Activated CD4-positive, alpha-beta T cell treated with anti-CD3 and anti-CD28 coated beads, Interleukin-2, amount 50 U/mL, for 24 hours (primary cell): ENCODE measurements around the gene ADNP.
"Not testable (repeated sequence)": the region's sequence is repeated elsewhere in the genome, so short reads cannot be mapped to it uniquely, and the experiment has no call there.

Source experiments
- DNase-seq, 2 donors: peaks; one replicate each; pipeline ENCODE4 v3.0.0-alpha.2; 2020; ENCODE audit warnings: low read depth in 1 of 2, low spot score in 1 of 2

The ADNP gene

DNA sequence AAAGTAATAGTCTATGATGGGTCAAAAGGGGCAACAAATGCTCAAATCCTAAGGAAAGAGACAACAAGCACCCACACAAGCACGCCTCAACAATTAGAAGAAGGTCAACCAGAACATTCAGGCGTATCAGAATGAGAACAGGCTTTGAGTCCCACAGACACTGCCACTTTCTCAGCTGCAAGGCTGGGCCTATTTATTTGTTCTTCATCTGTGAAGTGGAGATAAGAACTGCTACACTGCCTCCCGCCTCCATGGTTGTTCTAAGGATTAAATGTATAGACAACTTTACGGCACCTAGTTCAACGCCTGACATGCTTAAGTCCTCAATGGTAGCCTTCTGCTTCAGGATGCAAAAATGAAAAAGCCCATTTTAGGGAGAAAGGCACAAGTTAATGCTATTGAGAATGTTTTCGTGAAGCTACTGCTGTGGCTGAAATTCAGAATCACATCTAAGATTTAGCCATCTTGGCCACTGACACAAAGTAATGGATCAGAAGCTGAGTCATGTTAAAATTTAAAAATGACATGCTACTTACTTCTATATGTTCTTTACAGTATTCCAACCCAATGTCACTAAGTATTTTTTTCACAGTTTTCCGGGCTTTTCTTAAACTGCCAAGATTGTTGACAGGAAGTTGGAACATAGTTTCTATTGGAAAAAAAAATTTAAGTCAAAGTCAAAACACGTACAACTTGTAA lies 27.7 kb downstream of the ADNP start:
- no peak for DNase-seq

DNA sequence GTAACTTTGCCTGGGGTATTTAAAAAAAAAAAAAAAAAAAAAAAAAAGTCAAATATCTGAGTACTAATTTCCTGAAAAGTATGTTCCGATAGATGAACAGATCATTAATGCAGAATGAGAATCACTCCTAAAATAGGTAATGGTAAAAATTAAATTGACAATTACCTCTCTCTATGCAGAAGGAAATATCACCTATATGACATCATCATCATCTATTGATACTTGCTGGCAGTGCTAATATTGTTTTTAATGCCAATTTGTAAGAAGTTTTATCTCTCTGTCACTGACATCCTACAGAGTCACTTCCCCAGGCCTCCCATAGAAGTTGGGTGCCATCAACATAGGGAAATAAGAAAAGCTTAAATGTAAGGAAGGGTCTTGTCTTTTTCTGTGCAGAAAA lies 29.9 kb downstream of the ADNP start:
- no peak for DNase-seq

DNA sequence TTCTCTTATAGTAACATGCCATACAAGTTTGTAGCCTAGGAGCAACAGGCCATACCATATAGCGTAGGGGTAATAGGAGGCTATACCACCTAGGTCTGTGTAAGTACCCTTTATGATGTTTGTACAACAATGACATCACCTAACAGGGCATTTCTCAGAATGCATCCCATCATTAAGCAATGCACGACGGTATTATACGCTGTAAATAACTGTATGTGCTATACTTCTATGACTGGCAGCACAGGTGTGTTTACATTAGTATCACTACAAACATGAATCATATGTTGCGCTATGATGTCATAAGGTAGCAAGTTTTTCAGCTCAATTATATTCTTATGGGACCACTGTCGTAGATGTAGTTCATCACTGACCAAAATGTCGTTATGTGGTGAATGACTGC lies 31.0 kb downstream of the ADNP start:
- DNase-seq: no peak

DNA sequence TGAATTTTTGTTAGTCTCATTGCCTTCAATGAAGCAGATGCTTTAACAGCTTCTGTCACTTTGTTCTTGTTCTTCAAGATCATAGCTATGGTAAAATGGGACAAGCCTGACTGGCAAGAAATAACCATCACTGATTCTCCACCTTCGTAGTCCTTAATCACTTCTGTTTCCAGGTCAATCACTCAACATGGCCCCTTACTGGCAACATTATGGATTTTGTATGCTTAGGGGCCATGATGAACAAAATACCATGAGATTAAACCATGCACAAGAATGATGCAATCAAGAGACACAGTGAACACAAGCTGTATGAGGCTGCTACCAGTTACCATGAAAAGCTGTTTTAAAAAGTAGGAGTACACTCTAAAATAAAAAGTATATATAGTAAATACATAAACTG lies 32.8 kb downstream of the ADNP start:
- DNase-seq: no peak

DNA sequence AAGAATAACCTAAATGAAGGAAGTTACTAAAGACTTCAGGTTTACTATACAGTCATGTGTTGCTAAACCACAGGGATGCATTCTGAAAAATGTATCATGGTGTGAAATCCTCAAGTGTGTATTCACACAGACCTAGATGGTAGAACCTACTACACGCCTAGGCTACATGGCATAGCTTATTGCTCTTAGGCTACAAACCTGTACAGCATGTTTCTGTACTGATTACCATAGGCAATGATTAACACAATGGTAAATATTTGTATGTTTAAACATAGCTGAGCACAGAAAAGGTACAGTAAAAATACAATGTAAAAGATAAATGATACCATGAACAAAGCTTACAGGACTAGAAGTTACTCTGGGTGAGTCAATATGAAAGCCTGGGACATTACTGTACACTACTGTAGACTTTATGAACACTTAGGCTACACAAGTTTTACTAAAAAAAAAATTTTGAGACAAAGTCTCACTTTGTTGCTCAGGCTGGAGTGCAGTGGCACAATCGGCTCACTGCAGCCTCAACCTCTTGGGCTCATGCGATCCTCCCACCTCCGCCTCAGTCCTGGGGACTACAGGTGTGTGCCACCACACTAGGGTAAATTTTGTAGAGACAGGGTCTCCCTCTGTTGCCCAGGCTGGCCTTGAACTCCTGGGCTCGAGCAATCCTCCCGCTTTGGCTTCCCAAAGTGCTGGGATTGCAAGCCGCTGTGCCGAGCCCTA lies 36.0 kb downstream of the ADNP start:
- DNase-seq: no peak

DNA sequence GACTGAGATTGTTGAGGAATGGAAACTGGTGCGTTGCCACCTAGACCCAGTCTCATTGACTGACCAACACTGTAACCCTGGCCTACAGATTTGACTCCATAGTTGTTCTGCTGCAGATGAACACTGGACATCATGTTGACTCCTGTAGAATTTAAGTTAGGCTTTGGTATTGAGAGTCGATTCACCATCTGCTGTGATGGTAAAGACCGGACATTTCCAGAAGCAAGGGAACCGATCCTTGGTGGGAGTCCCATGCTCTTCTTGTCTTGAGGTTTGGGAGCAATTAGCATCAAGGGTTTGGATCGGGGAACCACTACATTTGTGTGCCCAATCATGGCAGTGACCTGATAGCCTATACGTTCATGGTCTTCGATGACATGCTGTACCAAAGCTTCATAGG lies 37.6 kb downstream of the ADNP start:
- DNase-seq: no peak

DNA sequence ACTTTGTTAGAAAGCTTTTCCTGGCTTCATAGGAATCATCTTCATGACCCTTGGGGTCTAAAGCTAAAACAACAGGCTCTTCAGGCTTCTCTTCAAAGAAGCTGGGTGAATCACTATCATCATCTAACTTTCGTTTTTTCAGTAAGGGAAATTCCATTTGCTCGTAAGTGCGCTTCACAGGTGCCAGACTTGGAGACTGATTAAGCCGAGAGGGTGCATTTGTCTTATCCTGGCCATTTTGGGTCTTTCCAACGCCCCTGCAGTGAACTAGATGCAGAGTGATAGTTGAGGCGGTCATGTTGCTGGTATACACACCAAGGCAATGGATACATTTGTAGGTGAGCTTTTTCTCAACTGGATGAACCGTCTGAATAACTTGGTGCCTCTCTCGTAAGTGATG lies 38.8 kb downstream of the ADNP start:
- DNase-seq: no peak

DNA sequence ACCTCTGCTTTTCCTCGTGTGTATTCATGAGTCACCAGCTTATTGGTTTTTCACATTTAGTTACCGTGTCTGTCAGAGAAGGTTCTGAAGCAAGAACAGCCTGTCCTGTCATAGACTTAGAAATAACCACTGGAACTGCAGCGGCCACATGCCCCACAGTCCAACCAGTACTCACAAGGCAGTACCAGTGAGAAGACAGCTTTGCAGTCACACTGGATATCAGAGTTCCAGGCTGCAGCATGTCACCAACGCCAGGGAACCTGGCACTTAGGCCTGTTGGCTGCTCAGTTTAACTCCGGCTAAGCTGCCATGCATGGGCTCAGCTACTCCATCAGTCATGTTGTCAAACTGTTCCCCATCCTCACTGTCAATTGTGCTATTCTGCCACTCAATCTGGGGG lies 40.1 kb downstream of the ADNP start:
- DNase-seq: no peak

DNA sequence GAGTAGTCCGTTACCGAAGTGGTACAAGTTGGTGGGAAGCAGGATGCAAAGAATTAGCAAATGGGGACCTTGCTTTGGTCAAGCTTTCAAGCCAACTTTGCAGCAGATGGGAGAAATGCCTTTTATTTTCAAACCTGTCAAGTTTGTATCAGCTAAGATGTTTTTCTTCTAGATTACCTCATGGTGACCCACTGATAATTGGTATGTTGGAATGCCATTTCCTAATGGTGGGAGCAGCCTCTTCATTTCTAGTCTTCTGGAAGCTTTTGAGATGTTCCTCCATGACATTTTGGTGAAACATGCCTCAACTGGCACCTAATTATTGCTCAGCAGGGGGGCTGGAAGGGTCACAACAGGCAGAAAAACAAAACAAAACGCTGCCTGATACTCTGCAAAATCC lies 43.7 kb downstream of the ADNP start:
- no peak for DNase-seq

DNA sequence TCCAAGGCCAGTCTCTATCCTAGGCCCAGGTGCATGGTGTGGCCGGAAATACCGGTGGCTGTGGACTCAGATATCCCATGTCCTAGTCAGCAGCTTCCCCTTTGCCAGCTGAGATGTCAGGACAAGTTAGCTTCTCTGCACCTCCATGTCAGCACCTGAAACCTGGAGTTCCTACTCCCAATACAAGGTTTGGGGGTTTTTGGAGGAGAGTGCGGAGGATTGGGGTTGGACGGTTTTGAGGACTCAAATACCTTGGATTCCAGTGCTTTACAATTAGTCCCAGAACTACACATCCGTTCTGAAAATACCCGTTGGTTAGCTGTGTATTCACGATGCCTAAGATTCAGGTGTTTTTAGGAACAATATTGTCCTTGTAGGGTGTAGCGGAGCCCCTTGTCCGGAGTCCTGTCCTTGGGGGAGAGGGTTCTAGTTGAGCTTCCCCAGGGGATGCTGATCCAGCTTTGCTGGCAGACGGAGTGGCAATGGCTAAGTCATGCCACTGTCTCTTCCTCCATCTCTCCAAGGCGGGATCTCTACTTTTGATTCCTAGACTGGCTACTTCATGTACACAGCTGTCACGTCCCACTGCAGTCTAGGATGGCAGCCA lies 45.0 kb downstream of the ADNP start:
- no peak for DNase-seq

DNA sequence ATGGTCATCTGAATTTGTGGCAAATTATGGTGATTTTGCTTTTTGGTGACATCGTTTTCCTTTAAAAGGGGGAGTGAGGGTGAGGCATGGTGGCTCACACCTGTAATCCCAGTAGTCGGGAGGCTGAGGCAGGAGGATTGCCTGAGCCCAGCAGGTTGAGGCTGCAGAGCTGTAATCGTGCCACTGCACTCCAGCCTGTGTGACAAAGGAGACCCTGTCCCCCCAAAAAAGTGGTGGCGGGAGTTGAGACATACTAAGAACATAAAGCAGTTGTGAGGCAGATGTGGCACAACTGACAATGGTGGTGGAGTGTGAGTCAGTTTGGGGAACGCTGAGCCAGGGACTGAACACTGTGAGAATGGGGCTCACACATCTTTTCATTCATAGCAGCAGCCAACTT lies 45.5 kb downstream of the ADNP start:
- DNase-seq: no peak

DNA sequence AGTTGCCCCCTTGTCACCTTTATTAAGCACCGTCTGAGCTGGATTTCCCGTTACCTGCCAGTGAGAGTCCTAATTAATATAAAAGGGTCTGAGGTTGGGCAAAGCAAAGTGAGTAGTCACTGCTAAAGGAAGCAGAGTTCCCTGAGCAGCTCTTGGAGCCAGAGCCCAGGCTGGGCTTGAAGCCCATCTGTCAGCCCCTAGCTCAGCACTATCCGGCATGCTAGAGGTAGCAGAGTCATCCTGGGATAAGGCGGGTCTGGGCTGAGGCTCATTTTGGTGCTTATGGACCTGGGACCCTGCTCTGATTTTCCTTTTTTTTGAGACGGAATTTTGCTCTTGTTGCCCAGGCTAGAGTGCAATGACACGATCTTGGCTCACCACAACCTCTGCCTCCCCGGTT lies 46.2 kb downstream of the ADNP start:
- no peak for DNase-seq

DNA sequence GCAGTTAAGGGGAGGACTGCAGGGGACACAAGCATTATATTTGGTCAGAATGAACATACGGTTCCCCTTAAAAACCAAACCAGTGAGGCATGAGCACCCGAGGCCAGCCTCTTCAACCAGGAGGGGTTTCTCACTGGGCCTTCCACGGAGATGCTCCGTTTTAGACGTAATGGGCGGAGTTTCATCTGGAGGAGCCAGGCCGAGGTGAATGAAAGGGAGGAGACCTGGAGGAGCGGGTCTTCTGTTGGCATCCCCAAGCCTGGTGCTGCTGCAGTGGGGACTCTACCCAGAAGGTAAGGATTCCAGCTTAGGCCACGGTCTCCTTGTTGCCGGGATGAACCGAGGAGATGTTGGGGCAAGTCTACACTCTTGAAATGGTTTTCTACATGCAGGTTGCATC lies 47.4 kb downstream of the ADNP start:
- DNase-seq: no peak

DNA sequence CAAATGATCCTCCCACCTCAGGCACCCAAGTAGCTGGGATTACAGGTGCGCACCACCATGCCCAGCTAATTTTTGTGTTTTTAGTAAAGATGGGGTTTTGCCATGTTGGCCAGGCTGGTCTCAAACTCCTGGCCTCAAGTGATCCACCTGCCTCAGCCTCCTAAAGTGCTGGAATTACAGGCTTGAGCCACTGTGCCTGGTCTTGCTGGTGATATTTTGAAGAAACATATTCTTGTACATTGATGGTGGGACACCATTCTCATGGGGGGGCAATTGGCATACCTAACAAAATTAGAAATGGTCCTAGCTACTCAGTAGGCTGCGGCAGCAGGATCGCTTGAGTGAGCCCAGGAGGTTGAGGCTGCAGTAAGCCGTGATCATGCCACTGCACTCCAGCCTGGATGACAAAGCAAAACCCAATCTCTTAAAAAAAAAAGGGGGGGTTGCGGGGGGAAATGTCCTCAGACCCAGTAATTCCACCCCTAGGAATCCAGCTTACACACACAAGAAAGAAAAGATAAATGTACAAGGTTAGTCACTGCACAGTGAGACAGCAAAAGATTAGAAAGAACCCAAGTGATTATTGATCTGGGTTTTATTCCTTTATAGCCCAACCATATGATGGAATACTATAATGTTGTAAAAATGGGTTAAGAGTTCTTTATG lies 49.3 kb downstream of the ADNP start:
- not testable (repeated sequence) for DNase-seq

DNA sequence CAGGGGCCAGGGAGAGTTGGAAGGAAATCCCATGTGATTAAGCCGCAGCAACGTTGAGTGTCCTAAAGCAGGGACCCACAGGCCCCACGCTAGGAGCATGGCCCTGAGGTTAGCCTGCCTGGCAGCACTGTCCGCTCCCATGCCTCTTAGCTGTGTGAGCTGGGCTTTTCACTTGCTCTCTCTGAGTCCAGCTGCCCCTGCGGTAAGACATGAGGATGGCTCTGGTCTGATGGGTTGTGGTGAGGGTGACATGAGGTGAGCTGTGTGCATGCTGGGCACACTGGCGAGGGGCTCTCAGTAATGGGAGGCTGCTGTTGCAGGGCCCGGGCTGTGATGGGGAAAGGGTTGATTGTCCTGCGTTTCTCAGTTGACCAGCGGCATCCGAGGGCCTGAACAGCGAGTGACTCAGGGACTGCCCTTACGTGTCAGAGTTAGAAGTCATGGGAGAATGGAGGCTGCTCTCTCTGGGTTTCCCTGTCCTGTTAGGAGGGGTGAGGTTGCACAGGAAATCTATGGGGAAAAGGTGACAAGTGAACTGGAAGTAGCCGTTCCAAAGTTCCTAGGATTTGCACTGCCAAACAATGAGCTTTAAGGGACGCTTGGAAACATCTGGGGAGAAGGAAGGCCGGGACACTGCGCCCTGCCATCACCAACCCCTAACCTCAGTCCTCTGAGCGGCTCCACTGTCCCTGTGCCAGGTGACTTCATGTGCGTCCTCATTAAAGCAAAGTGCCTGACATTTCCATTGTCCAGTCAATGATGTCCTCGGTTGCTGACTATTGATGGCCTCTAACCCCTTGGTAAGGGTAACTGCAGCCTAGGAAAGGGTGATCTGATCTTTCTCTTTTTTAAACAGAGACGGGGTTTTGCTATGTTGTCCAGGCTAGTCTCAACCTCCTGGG lies 51.3 kb downstream of the ADNP start:
- DNase-seq: no peak

DNA sequence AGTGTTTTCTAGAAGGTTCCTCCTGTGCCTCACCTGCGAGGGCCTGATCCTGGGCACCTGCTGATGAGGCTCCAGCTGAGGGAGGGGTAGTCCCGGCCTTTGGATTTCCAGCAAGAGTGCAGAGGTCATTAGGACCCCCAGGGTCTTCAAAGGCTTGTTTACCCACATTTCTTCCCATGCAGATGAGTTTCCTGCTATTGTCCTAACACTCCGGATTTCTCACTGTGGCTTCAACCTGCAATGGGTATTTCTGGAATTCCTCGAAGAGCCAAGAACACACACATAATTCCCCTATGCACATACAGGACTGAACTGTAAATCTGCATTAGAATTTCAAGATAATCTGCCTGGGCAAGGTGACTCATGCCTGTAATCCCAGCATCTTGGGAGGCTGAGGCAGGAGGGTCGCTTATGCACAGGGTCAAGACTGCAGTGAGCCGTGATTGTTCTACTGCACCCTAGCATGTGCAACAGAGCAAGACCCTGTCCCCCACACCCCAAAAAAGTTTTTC lies 53.9 kb downstream of the ADNP start:
- no peak for DNase-seq

DNA sequence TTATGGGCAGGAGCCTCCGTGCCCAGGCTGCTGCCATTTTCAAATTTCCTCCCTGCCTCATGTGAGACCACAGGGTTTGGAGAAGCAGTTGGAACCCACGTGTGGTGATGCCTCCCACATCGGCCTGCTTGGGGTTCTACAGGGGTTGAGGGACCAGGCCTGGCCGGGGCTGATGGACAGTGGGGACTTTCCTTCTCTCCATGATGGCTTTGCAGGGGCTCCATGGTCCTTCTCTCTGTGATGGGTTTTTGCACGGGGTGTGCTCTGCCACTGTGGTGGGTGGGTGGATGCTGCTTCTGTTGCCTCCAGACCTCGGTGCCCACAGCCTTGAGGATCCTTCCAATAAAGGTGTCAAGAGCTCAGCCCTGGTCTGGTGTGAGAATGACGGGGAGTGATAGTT lies 54.4 kb downstream of the ADNP start:
- no peak for DNase-seq

DNA sequence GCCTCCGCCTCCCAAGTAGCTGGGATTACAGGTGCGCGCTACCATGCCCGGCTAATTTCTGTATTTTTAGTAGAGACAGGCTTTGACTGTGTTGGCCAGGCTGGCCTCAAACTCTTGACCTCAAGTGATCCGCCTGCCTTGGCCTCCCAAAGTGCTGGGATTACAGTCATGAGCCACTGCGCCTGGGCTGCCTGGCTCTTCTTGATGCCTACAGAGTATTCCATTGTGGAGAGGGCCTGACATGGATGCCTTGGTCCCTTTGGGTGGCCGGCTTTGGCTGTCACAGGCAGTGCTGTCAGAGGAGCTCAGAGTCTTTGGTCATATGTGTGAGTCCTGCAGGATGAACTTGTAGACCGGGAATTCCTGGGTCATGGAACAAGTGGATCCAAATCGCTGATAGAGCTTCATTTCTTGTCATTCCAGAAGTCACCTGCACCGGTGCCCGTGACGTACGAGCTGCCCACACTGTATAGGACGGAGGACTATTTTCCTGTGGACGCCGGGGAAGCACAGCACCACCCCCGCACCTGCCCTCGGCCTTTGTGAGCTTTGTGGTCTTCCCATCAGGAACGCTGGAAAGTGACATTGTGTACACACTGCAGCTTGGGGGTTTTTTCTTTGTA lies 55.1 kb downstream of the ADNP start:
- DNase-seq: no peak

DNA sequence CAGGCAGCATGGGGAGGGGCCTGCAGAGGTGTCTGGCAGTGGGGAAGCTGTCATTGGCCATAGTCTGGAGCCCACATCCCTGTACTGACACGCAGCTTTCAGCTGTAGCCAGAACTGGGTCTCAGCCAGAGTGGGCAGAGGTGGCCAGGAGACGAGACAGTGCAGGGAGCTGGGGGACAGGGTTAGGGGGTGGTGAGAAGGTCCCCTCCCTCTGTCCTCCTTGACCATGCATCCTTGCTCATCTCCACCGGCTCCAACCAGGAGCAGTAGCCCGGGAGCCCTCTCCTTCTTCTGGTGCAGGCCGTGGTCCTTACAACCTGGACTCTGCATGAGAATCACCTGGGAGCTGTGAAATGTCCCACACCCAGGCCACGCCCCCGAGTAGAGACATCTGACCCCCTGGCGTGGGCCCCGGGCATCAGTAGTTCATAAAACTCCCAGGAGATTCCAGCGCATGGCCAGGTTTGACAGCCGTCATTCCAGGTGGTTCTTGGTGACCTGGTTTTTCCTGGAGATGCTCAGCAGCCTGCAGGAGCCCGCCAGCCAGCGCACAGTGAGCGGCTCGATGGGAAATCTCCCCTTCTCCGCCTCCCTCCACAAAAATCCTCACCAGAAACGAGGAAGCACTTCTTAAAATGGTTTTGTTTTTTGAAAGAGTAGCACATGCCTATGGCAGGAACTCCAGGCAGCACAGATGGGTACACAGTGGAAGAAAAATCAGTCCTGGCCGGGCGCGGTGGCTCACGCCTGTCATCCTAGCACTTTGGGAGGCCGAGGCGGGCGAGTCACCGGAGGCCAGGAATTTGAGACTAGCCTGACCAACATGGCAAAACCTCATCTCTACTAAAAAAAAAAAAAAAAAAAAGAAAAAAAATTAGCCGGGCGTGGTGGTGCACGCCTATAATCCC lies 56.2 kb downstream of the ADNP start:
- no peak for DNase-seq
